HG02852 (cell line): ENCODE measurements around the gene SEMA6C.
A peak's percentile ranks its signal among the peaks of the same experiment; 100 is the strongest.

Experiments
- ATAC-seq: cut with Tn5 transposase; IDR thresholded peaks from one replicate; pipeline ENCODE4 v1.9.1; 2021; ENCODE audit warnings: mild to moderate bottlenecking, moderate library complexity; ENCODE audit not compliant: unreplicated experiment

The SEMA6C gene

GRCh38 chr1:151158751-151159251, 12.4 kb upstream of the SEMA6C start:
- no peak for ATAC-seq

GRCh38 chr1:151158326-151158725, 11.9 kb upstream of the SEMA6C start:
- no peak for ATAC-seq

DNA sequence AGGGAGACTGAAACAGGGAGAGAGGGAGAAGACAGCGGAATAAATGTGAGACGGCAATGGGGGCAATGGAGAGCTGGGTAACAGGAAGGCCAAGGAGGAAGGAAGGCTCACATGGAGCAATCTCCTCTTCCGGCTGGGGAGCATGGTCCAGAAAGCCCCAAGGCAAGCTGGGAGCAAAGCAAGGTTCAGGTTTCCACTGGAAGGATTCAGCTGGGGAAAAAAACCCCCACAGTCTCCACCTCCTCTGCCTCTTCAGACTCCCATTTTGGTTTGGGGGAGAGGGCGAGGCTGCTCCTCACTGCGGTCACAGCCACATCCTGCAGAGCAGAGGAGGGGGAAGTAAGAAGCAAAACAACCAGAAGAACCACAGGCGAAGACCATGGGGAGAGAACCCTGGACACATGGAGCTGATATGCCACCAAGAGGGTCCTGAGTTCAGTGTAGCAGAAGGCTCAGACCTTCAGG, 10.7 kb upstream of the SEMA6C start:
- peak; percentile 41 for ATAC-seq

DNA sequence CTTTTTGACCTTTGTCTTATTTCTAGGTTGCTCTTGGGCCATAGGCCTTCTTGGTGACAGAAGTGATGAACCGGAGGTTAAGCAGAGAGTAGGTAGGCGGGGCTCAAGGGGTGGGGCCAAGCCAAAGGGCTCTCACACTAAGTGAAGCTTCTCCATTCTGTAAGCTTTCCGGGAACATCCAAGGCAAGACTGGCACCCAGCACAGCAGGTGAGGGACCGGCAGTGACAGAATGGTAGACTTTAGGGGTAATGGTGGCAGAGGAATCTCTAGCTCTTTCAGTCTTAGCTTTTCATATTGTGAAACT, 10.0 kb upstream of the SEMA6C start, which contains the start of gene TNFAIP8L2:
TSS of gene TNFAIP8L2 (plus strand) at position 135 of the 305 bp plus-strand sequence. CDS start 2,049 bp downstream, outside the sequence.
- ATAC-seq = peak; percentile 77

DNA sequence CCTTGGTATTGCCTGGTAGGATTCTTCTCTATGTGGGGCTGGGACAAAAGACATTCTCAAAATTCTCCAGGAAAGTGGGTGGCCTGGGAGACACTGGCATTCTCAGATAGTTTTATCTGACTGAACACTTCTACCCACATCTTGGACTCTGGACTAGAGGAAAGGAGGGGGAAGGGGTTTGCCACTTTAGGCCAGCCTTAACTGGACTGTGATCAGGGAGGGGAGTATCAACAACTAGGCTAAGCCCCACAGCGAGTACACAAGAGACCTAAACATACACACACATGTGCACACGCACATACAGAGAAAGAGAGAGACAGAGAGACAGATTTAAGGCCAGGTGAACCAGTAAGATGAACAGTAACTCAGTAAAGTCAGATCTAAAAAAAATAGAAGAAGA, 1.2 kb upstream of the SEMA6C start:
- ATAC-seq = no peak

DNA sequence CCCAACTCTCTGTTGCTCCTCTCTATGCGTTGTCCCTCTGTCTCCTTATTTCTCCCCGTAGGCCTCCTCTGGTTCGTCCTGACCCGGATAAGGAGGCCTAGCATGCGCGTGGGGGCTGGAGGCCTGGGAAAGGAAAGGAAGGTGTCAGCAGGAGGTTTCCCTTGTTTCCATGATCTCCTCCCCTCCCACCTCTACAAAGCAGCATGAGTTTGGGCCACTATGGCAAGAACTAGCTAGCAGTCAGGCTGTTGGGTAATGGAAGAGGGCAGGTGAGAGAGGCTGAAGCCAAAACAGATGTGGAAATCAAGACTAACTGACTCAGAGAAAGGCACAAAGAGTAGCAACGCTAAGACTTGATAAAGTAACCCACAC, 687 bp upstream of the SEMA6C start:
- ATAC-seq = no peak

GRCh38 chr1:151146072-151146411, 389 bp downstream of the SEMA6C start:
- ATAC-seq = peak; percentile 6

- ATAC-seq = no peak
Measured at GRCh38 chr1:151145304-151146071, 943 bp downstream of the SEMA6C start.

GRCh38 chr1:151144474-151145303, 1.7 kb downstream of the SEMA6C start:
- ATAC-seq = no peak

DNA sequence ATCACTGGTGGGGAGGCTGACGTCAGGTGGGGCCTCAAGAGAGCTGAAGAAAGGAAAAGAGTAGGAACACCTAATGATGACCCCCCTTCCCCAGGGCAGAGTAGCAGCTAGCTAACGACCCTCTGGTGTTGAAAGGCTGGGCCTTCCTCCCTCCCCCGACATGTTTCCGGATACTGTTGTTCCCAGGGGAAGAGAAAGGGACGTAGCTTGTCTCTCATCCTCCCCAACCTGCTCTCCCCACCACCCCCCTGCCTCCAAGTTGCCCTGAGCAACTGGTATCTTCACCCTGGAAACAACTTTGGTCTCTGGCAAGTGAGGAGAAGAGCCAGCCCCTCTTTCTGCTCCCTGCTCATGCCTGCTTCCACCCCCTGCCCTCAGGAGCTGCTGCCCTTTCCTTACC, 2.4 kb downstream of the SEMA6C start:
- no peak for ATAC-seq

- ATAC-seq = no peak
Measured at GRCh38 chr1:151143057-151143435, 3.4 kb downstream of the SEMA6C start.

GRCh38 chr1:151142411-151143056, 3.9 kb downstream of the SEMA6C start:
- ATAC-seq = no peak

DNA sequence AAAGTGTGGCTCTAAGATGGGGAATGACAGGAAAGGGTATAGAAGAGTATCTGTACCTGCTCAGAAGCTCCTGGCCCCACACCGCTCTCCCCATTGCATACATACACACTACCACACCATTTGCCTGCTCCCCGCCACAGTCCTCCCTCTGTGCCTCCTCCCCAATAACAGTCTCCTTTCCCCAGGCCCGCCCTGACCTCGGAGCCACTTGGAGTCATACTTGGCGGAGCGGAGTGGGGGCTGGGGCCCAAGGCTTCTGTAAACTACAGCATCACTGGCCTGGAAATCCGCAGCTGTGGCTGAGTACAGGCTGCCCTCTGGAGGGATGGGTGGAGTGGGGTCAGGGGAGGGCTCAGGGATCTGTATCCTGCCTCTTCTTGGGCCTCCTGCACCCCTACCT, 8.6 kb downstream of the SEMA6C start:
- ATAC-seq = no peak

GRCh38 chr1:151135433-151136385, 10.7 kb downstream of the SEMA6C start:
- ATAC-seq = no peak

GRCh38 chr1:151134991-151135390, 11.4 kb downstream of the SEMA6C start:
- ATAC-seq = no peak

- no peak for ATAC-seq
Measured at GRCh38 chr1:151134396-151134795, 12.0 kb downstream of the SEMA6C start.

DNA sequence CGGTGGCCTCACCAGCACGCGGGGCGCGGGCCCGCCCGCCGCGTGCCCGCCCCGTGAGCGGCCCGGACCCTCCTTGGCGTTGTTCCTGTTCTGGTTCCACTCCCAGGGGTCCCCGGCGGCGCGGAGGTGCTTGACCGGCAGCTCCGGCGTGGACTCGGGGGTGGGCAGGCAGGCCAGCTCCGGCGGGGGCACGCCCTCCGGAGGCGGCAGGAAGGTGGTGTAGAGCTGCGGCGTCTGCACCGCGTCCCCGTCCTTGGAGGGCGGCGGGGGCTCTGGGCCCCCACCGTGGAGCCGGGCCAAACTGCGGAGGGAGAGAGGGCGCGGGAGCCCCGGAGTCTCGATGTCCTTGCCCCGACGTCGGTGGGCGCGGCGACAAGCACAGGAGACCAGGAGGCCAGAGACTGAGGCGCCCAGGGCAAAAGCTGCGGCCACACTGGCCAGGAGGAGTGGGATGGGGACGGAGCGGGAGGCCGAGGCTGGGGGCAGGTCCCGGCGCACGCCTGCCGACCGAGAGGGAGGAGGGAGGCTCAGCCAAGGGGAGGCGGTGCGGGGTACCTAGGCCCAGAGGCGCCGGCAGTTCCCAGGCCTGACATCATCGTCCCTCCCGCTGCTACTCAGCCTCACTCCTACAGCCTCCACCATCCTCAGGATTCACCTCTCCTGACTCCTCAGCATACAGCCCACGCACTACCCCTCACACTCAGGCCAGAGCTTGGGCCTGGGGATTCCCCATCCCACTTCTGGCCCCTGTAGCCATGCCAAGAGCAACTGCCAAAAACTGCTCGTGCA, 13.2 kb downstream of the SEMA6C start:
- no peak for ATAC-seq

- ATAC-seq = no peak
Measured at GRCh38 chr1:151132335-151133017, 14.0 kb downstream of the SEMA6C start.

DNA sequence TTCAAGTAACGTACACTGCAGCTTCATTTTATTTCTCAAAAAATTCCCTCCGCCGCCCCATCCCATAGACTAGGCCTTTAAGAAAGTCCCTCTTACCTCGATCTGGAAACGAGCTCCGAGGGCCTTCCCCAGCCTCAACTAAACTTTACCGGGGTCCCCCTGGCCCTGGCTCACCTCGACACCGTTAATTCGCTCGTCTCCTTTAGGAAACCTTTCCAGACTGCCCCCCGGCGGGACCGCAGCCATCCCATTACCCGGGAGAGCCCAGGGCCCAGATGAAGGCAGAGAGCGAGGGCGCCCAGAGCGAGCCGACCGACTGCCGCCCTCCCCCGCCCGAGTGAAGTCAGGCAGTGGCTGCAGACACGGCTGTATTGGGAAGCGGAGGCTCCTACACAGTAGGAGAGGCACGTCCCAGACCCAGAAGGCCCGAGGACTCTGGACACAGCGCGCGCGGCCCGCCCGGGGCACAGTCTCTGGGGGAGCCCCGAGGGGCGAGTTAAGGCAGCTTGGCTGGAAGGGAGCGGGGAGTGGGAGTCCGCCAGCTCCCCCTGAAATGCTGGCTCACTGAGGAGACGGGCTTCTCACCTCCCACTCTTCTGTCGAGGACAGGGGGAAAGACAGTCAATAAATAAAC, 14.6 kb downstream of the SEMA6C start:
- no peak for ATAC-seq
